ENCODE data around the gene ETHE1.

The ETHE1 gene

DNA sequence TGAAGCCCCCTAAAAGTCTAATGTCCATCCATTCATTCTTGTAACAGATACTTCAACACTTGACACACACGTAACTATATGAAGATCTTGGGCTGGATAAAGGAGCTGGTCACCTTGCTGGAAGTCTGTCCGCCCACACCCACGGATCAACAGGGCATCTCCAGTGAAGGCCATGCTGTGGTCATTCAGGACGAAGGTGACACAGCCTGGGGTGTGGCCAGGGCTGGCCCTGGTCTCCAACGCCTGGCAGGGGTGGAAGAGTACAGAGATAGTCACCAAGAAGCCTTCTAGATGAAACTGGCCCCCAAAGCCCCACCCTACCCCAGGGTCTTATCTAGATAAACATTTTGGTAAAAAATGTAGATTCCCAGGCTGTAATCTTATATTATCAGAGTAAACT is 15.7 kb downstream of the ETHE1 start:
- no peaks in the 10 kb centered on the region for H3K36me3 ChIP-seq (ENCODE audit: insufficient read depth, low read depth, low read length)
- no peaks in the 10 kb centered on the region for H3K4me1 ChIP-seq (ENCODE audit: insufficient read depth, low read length)
- H3K9me3 ChIP-seq (ENCODE audit: insufficient read depth, low read depth, low read length) = no peaks in the 10 kb centered on the region
- no peak overlapping the region for H3K4me3 ChIP-seq (ENCODE audit: low read length)
- no peak overlapping the region for H3K27ac ChIP-seq (ENCODE audit: low read length)
- H3K9ac ChIP-seq (ENCODE audit: low read depth, low read length) = no peak overlapping the region
- H3K27me3 ChIP-seq (ENCODE audit: insufficient read depth, low read length) = no peaks in the 10 kb centered on the region

GRCh38 chr19:43510713-43511112 is 16.3 kb downstream of the ETHE1 start:
- Histone ChIP-seq H3K4me1 (ENCODE audit: insufficient read depth, low read length) (no peaks in the 10 kb centered on the region), H3K27me3 (ENCODE audit: insufficient read depth, low read length) (no peaks in the 10 kb centered on the region)

GRCh38 chr19:43507880-43508279 is 19.1 kb downstream of the ETHE1 start:
- H3K9ac ChIP-seq (ENCODE audit: low read depth, low read length) = no peak overlapping the region
- H3K36me3 ChIP-seq (ENCODE audit: insufficient read depth, low read depth, low read length) = no peaks in the 10 kb centered on the region
- H3K4me3 ChIP-seq (ENCODE audit: low read length) = no peak overlapping the region
- H3K4me1 ChIP-seq (ENCODE audit: insufficient read depth, low read length) = no peaks in the 10 kb centered on the region; the same call in 1 of the 2 replicates
- no peak overlapping the region for H3K27ac ChIP-seq (ENCODE audit: low read length)
- peaks cover 21% of the 10 kb centered on the region for H3K27me3 ChIP-seq (ENCODE audit: insufficient read depth, low read length)
- no peaks in the 10 kb centered on the region for H3K9me3 ChIP-seq (ENCODE audit: insufficient read depth, low read depth, low read length)

More at GRCh38 chr19:43510713-43511112, 16.3 kb downstream of the ETHE1 start:
- Histone ChIP-seq H3K27ac (ENCODE audit: low read length) (no peak overlapping the region), H3K9me3 (ENCODE audit: insufficient read depth, low read depth, low read length) (no peaks in the 10 kb centered on the region), H3K36me3 (ENCODE audit: insufficient read depth, low read depth, low read length) (no peaks in the 10 kb centered on the region), H3K9ac (ENCODE audit: low read depth, low read length) (no peak overlapping the region), H3K4me3 (ENCODE audit: low read length) (no peak overlapping the region)

- no peak overlapping the region for H3K27ac ChIP-seq (ENCODE audit: low read length)
- no peak overlapping the region for H3K9ac ChIP-seq (ENCODE audit: low read depth, low read length)
- peaks cover 33% of the 10 kb centered on the region for H3K27me3 ChIP-seq (ENCODE audit: insufficient read depth, low read length)
- no peaks in the 10 kb centered on the region for H3K36me3 ChIP-seq (ENCODE audit: insufficient read depth, low read depth, low read length)
- H3K4me3 ChIP-seq (ENCODE audit: low read length) = no peak overlapping the region
- H3K9me3 ChIP-seq (ENCODE audit: insufficient read depth, low read depth, low read length) = no peaks in the 10 kb centered on the region
- no peaks in the 10 kb centered on the region; the same call in 1 of the 2 replicates for H3K4me1 ChIP-seq (ENCODE audit: insufficient read depth, low read length)
These were observed 20.4 kb downstream of the ETHE1 start for GRCh38 chr19:43506629-43507028.

DNA sequence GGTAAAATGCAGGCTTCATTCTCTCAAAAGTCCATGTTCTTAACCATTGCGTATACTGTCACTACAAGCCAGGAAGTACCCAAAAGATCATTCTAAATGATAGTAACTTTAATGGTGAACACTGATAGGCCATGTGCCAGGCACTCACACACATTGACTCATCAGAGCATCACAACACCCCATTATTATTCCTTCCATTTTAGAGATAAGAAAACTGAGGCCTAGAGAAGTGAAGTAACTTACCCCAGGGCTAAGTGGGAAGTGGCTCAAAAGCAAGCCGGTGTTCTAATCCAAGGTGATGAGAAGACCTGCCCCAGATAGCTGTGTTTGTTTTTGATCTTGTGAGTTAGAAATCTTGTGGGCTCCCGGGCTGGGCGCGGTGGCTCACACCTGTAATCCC is 21.1 kb downstream of the ETHE1 start:
- Histone ChIP-seq H3K9ac (ENCODE audit: low read depth, low read length) (no peak overlapping the region), H3K36me3 (ENCODE audit: insufficient read depth, low read depth, low read length) (no peaks in the 10 kb centered on the region), H3K4me3 (ENCODE audit: low read length) (no peak overlapping the region), H3K4me1 (ENCODE audit: insufficient read depth, low read length) (no peaks in the 10 kb centered on the region; the same call in 1 of the 2 replicates), H3K27ac (ENCODE audit: low read length) (no peak overlapping the region), H3K27me3 (ENCODE audit: insufficient read depth, low read length) (peaks cover 38% of the 10 kb centered on the region), H3K9me3 (ENCODE audit: insufficient read depth, low read depth, low read length) (no peaks in the 10 kb centered on the region)

DNA sequence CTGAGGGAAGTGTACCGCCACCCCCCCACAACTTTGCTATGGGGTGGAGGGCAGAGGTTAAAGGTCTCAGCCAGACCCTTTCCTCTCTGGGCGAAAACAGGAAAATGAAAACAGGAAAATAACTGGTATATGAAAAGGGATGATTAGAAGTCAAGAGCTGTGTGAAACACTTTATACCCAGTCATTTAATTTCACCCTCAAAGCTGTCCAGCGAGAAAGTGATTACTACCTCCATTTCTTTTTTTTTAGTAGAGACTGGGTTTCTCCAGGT is 21.9 kb downstream of the ETHE1 start:
- H3K27me3 ChIP-seq (ENCODE audit: insufficient read depth, low read length) = peaks cover 38% of the 10 kb centered on the region
- H3K27ac ChIP-seq (ENCODE audit: low read length) = no peak overlapping the region
- no peaks in the 10 kb centered on the region; the same call in 1 of the 2 replicates for H3K4me1 ChIP-seq (ENCODE audit: insufficient read depth, low read length)
- H3K36me3 ChIP-seq (ENCODE audit: insufficient read depth, low read depth, low read length) = no peaks in the 10 kb centered on the region
- H3K4me3 ChIP-seq (ENCODE audit: low read length) = peak overlapping the region; percentile 89; the same call in 1 of the 2 replicates
- peak overlapping the region; percentile 71; the same call in 1 of the 2 replicates for H3K9ac ChIP-seq (ENCODE audit: low read depth, low read length)
- no peaks in the 10 kb centered on the region for H3K9me3 ChIP-seq (ENCODE audit: insufficient read depth, low read depth, low read length)

- H3K27me3 ChIP-seq (ENCODE audit: insufficient read depth, low read length) = peaks cover 38% of the 10 kb centered on the region
These were observed 22.4 kb downstream of the ETHE1 start, which contains the start of gene PHLDB3 for GRCh38 chr19:43504426-43505185. Gene PHLDB3, minus strand, starts transcription at chr19:43504746. Its CDS starts 628 bp downstream, at chr19:43504118.

DNA sequence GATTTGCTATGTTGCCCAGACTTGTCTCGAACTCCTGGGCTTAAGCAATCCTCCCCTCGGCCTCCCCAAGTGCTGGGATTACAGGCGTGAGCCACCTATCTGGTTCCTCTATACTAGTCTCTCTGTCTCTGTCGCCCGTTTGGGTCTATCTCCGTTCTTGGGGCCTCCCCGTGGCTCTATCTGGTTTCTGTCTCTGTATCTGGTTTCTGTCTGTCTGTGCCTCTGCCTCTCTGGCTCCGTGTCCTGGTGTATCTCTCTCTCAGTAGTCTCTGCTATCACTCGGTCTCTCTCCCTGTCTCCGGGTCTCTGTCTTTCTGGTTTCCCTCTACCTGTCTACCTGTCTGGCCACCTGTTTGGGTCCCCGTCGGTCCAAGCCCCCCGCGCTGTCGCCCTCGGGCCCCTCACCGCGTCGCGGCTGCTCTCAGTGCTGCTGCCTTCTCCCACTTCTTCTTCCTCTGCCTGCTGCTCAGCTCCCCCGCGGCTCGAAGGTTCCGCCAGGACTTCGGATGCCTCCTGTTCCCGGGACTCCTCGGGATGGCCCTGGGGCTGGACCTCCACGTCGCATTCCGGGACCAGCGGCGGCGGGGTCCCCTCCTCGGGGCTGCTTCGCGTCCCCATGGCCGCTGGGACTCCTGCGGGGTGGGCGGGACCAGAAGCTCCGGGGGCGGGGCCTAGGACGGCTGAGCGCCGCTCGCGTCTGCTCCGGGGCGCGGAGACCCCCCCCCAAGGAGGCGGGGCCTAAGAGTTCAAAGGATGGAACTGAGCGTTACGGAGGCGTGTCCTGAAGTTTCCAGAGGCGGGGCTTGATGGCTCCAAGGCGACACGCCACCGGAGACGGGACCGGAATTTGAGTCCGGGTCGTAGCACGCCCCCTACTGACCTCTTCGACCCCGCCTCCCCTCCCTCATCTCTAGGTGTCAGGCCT is 23.2 kb downstream of the ETHE1 start:
- Histone ChIP-seq H3K4me1 (ENCODE audit: insufficient read depth, low read length) (no peaks in the 10 kb centered on the region; the same call in 1 of the 2 replicates), H3K9me3 (ENCODE audit: insufficient read depth, low read depth, low read length) (no peaks in the 10 kb centered on the region), H3K27me3 (ENCODE audit: insufficient read depth, low read length) (peaks cover 38% of the 10 kb centered on the region), H3K4me3 (ENCODE audit: low read length) (peak overlapping the region; percentile 89), H3K36me3 (ENCODE audit: insufficient read depth, low read depth, low read length) (no peaks in the 10 kb centered on the region), H3K27ac (ENCODE audit: low read length) (no peak overlapping the region), H3K9ac (ENCODE audit: low read depth, low read length) (peak overlapping the region; percentile 71)

More at GRCh38 chr19:43504426-43505185, 22.4 kb downstream of the ETHE1 start, which contains the start of gene PHLDB3:
- H3K9ac ChIP-seq (ENCODE audit: low read depth, low read length) = peak within 1 kb of the TSS; percentile 71
- H3K27ac ChIP-seq (ENCODE audit: low read length) = no peak within 1 kb of the TSS
- no peaks in the 10 kb centered on the region for H3K9me3 ChIP-seq (ENCODE audit: insufficient read depth, low read depth, low read length)
- no peaks in the 10 kb centered on the region for H3K36me3 ChIP-seq (ENCODE audit: insufficient read depth, low read depth, low read length)
- H3K4me1 ChIP-seq (ENCODE audit: insufficient read depth, low read length) = no peaks in the 10 kb centered on the region; the same call in 1 of the 2 replicates
- H3K4me3 ChIP-seq (ENCODE audit: low read length) = peak within 1 kb of the TSS; percentile 89

DNA sequence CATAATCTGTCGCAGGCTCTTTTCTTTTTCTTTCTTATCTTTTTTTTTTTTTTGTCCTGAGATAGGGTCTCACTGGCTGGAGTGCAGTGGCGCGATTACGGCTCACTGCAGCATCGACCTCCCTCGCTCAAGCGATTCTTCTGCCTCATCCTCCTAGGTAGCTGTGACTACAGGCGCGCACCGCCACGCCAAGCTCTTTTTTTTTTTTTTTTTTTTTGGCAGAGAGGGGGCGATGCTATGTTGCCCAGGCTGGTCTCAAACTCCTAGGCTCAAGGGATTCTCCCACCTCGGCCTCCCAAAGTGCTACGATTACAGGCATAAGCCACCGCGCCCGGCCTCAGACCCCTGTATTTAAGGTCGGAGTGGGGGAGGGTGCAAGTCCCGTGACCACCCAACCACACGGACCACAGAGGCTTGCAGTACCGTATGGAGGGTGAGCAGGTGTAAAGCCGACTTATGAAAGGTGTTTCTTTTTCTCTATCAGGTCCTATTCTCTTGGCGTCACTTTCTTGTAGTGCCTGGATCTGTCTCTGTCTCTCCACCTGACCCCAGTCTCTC is 24.5 kb downstream of the ETHE1 start:
- Histone ChIP-seq H3K27me3 (ENCODE audit: insufficient read depth, low read length) (peaks cover 38% of the 10 kb centered on the region), H3K36me3 (ENCODE audit: insufficient read depth, low read depth, low read length) (no peaks in the 10 kb centered on the region), H3K9me3 (ENCODE audit: insufficient read depth, low read depth, low read length) (no peaks in the 10 kb centered on the region), H3K4me3 (ENCODE audit: low read length) (peak overlapping the region; percentile 70; the same call in 1 of the 2 replicates), H3K9ac (ENCODE audit: low read depth, low read length) (no peak overlapping the region), H3K27ac (ENCODE audit: low read length) (no peak overlapping the region), H3K4me1 (ENCODE audit: insufficient read depth, low read length) (no peaks in the 10 kb centered on the region; the same call in 1 of the 2 replicates)

- H3K27me3 ChIP-seq (ENCODE audit: insufficient read depth, low read length) = peaks cover 38% of the 10 kb centered on the region
- H3K4me1 ChIP-seq (ENCODE audit: insufficient read depth, low read length) = no peaks in the 10 kb centered on the region; the same call in 1 of the 2 replicates
- no peaks in the 10 kb centered on the region for H3K36me3 ChIP-seq (ENCODE audit: insufficient read depth, low read depth, low read length)
- no peaks in the 10 kb centered on the region for H3K9me3 ChIP-seq (ENCODE audit: insufficient read depth, low read depth, low read length)
- peak overlapping the region; percentile 70 for H3K4me3 ChIP-seq (ENCODE audit: low read length)
- peak overlapping the region; percentile 57; the same call in 1 of the 2 replicates for H3K9ac ChIP-seq (ENCODE audit: low read depth, low read length)
- H3K27ac ChIP-seq (ENCODE audit: low read length) = no peak overlapping the region
These were observed 25.2 kb downstream of the ETHE1 start for GRCh38 chr19:43501661-43502418.

DNA sequence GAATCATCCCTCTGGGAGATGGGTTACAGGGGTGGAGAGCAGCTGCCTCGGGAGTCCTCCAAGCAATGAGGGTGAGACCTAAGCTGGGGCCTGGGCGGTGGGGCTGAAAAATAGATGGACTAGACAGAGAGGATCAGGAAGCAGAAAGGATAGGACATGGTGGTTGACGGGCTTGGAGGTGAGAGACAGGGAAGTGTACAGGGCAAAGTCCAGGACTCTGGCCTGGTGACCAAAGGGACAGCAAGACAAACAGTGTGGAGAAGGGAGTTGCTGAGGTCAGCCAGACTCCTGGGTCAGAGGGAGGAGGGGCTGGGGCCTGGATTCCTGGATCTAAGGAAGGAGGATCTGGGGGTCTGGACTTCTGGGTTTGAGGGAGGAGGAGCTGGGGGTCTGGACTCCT is 28.0 kb downstream of the ETHE1 start:
- H3K9me3 ChIP-seq (ENCODE audit: insufficient read depth, low read depth, low read length) = no peaks in the 10 kb centered on the region
- no peak overlapping the region for H3K27ac ChIP-seq (ENCODE audit: low read length)
- H3K36me3 ChIP-seq (ENCODE audit: insufficient read depth, low read depth, low read length) = no peaks in the 10 kb centered on the region
- H3K4me3 ChIP-seq (ENCODE audit: low read length) = no peak overlapping the region
- H3K27me3 ChIP-seq (ENCODE audit: insufficient read depth, low read length) = peaks cover 28% of the 10 kb centered on the region
- H3K9ac ChIP-seq (ENCODE audit: low read depth, low read length) = no peak overlapping the region
- H3K4me1 ChIP-seq (ENCODE audit: insufficient read depth, low read length) = no peaks in the 10 kb centered on the region; the same call in 1 of the 2 replicates

Data from iPS-20b (cell line).